HFFc6 (cell line): Measurements from ENCODE around the gene ATP8B2. TPM values are rescaled to one million over a fixed set of nuclear protein-coding genes. Genes with fewer than 3 reads are reported as not detected.
"Not testable (repeated sequence)": the region's sequence is repeated elsewhere in the genome, so short reads cannot be mapped to it uniquely, and the experiment has no call there.

Experiments used
- DNase-seq: peaks from one replicate; pipeline ENCODE4 v3.0.0-alpha.2; 2018
- H3K27ac Mint-ChIP-seq: 2 replicates; pipeline ENCODE4 v1.8.0; 2020; ENCODE audit warnings: mild to moderate bottlenecking, mixed read lengths
- H3K27me3 Mint-ChIP-seq: 2 replicates; pipeline ENCODE4 v1.8.0; 2021; ENCODE audit warnings: mild to moderate bottlenecking, moderate library complexity, mixed read lengths; ENCODE audit not compliant: insufficient read depth
- H3K36me3 Mint-ChIP-seq: 2 replicates; pipeline ENCODE4 v1.8.0; 2021; ENCODE audit warnings: low read depth, mixed read lengths
- H3K4me1 Mint-ChIP-seq: 2 replicates; pipeline ENCODE4 v1.8.0; 2020; ENCODE audit warnings: low read depth, mixed read lengths
- H3K4me3 Mint-ChIP-seq: 2 replicates; pipeline ENCODE4 v1.8.0; 2020; ENCODE audit warnings: mild to moderate bottlenecking, moderate library complexity, mixed read lengths
- H3K9me3 Mint-ChIP-seq: 2 replicates; pipeline ENCODE4 v1.8.0; 2020; ENCODE audit warnings: mild to moderate bottlenecking, mixed read lengths
- CTCF ChIP-seq: fragments of 200-600 bp; sonication (generic); IDR thresholded peaks from 2 replicates; pipeline ENCODE4 v1.5.0; 2021; ENCODE audit warnings: antibody characterized with exemption, mild to moderate bottlenecking
- total RNA-seq, 6 experiments: library from RNA; stranded (reverse); fragmentation: NEBNext Ultra II Directional; extraction: Animal tissue kit (Norgen Biotek cat#: 25700); gene quantifications; 2 replicates in 1 of 6; 3 replicates in 5 of 6; pipeline ENCODE4 v1.2.3, GENCODE V29; 2021

The ATP8B2 gene
- total RNA-seq, 6 experiments from 2014 or later = 91.3 to 119 (median 107) TPM

DNA sequence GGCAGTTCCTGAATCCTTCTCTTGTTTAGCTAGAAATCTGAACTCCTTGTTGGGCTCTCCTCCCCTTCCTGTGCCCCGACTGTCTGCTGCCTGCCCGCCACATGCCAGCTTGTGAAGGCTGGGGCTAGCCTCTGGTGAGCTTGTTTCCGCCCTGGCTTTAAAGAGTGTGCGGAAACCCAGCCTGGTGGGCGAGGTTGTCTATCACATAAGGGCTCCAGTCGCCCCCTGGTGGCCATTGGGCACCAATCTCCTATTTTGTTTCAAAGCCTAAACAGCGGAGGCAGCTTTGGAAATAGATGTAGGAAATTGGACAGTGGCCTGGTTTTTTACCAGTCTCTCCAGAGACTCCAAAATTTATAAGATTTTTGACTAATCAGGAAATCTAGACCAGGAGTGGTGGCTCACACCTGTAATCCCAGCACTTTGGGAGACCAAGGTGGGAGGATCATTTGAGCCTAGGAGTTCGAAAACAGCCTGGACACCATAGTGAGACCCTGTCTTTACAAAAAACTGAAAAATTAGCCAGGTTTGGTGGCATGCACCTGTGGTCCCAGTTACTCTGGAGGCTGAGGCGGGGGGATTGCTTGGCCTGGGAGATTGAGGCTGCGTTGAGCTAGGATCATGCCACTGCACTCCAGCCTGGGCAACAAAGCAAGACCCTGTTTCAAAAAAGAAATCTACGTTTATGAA, 9.8 kb downstream of the ATP8B2 start:
- TF ChIP-seq CTCF = peak; percentile 97
- Mint-ChIP-seq H3K9me3 (no peaks in the 10 kb centered on the region), H3K27me3 (peaks cover 3% of the 10 kb centered on the region), H3K36me3 (peaks cover 49% of the 10 kb centered on the region), H3K27ac (peak overlapping the region; percentile 87), H3K4me3 (peak overlapping the region; percentile 49; the same call in 1 of the 2 replicates), H3K4me1 (peaks cover 26% of the 10 kb centered on the region)
- peak; percentile 65 for DNase-seq

DNA sequence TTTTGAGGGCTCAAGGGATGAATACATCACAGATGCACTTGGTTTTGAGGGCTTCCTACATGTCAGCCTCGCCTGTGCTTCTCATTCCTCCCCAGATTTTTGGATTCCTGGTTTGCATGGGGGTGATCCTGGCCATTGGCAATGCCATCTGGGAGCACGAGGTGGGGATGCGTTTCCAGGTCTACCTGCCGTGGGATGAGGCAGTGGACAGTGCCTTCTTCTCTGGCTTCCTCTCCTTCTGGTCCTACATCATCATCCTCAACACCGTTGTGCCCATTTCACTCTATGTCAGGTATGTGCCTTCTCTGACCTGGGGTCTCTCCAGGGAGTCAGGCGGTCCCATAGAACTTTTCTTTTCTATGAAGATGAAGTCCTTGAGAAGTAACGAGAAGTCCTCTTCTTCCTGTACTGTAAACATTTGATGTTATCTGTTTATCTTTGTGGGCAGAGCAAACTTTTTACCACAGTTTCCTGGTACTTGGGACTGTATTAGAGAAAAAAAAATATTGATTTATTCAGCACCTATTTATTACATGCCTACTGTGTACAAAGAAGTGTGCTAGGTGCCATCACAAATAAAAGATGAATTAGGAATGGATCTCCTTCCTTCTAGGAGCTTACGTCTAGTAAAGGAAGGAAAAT, 12.0 kb downstream of the ATP8B2 start:
- TF ChIP-seq CTCF = no peak
- no peak overlapping the region for H3K4me3 Mint-ChIP-seq

DNA sequence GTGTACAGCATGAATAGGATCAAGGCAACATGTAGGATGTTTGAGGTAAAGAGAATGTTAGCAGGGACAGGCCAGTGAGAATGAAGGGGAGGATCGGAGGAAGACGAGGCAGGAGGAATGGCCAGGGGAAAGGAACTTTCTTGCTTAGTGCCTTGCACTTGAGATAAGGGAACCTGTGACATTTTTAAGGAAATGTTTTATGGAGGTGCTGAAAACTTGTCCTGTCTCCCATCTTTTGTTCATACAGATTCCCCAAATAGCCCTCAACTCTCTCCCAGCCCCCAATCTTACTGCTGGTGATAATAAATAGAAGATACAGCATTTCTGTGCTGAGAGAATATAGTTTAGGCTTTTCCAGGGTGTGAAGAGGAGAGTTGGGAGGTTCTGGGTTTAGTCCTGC, 13.6 kb downstream of the ATP8B2 start:
- TF ChIP-seq CTCF = no peak
- Mint-ChIP-seq H3K36me3 (peaks cover 52% of the 10 kb centered on the region), H3K4me1 (peaks cover 14% of the 10 kb centered on the region), H3K9me3 (no peaks in the 10 kb centered on the region), H3K4me3 (no peak overlapping the region), H3K27me3 (peaks cover 6% of the 10 kb centered on the region), H3K27ac (no peak overlapping the region; the same call in 1 of the 2 replicates)
- no peak for DNase-seq

More for the DNA sequence above, 12.0 kb downstream of the ATP8B2 start:
- no peak overlapping the region for H3K27ac Mint-ChIP-seq
- peaks cover 42% of the 10 kb centered on the region for H3K36me3 Mint-ChIP-seq
- H3K27me3 Mint-ChIP-seq = peaks cover 3% of the 10 kb centered on the region
- peaks cover 20% of the 10 kb centered on the region for H3K4me1 Mint-ChIP-seq
- DNase-seq = no peak
- no peaks in the 10 kb centered on the region for H3K9me3 Mint-ChIP-seq

- H3K9me3 Mint-ChIP-seq, H3K27me3 Mint-ChIP-seq: not testable (repeated sequence)
Measured at GRCh38 chr1:154341366-154341765, 16.0 kb downstream of the ATP8B2 start.

GRCh38 chr1:154342132-154342531, 16.8 kb downstream of the ATP8B2 start:
- H3K27ac Mint-ChIP-seq = no peak overlapping the region; the same call in 1 of the 2 replicates
- peaks cover 69% of the 10 kb centered on the region for H3K36me3 Mint-ChIP-seq
- H3K9me3 Mint-ChIP-seq = no peaks in the 10 kb centered on the region
- no peaks in the 10 kb centered on the region for H3K4me1 Mint-ChIP-seq
- no peak overlapping the region for H3K4me3 Mint-ChIP-seq
- DNase-seq = no peak
- H3K27me3 Mint-ChIP-seq = peaks cover 6% of the 10 kb centered on the region; the same call in 1 of the 2 replicates
- no peak for TF ChIP-seq CTCF

More at GRCh38 chr1:154341366-154341765, 16.0 kb downstream of the ATP8B2 start:
- not testable (repeated sequence) for DNase-seq, H3K27ac Mint-ChIP-seq, H3K4me1 Mint-ChIP-seq, H3K4me3 Mint-ChIP-seq
- peaks cover 66% of the 10 kb centered on the region for H3K36me3 Mint-ChIP-seq

DNA sequence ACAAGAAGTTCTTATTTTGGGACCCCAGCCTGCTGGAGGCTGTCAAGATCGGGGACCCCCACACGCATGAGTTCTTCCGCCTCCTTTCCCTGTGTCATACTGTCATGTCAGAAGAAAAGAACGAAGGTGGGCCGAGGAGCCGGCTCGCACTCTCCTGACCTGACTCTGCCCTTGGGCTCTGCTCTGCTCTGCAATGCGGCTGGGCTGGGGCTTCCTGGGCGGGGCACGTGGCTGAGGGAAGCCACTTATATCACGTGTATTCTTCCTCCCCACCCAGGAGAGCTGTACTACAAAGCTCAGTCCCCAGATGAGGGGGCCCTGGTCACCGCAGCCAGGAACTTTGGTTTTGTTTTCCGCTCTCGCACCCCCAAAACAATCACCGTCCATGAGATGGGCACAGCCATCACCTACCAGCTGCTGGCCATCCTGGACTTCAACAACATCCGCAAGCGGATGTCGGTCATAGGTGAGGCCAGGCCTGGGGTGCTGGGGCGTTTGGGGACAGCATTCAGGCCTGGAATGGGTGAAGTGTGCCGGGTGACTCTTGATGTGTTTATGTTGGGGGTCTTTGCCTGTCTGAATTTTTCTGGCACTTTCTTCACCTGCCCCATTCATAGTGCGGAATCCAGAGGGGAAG, 17.6 kb downstream of the ATP8B2 start:
- Mint-ChIP-seq H3K27ac (no peak overlapping the region), H3K36me3 (peaks cover 67% of the 10 kb centered on the region), H3K4me3 (no peak overlapping the region)

More for the DNA sequence above, 17.6 kb downstream of the ATP8B2 start:
- TF ChIP-seq CTCF = no peak
- Mint-ChIP-seq H3K27me3 (peaks cover 8% of the 10 kb centered on the region), H3K9me3 (no peaks in the 10 kb centered on the region), H3K4me1 (no peaks in the 10 kb centered on the region)
- no peak for DNase-seq
